HT1080 (cell line): Measurements from ENCODE around the gene VN1R4. TPM values are rescaled to one million over a fixed set of nuclear protein-coding genes. Genes with fewer than 3 reads are reported as not detected.

Source experiments
- total RNA-seq: library from RNA; depleted of rRNA; stranded (reverse); fragments of >200 nt; shearing (Covaris generic); gene quantifications from 2 replicates; pipeline ENCODE4 v1.2.3, GENCODE V29; 2014; rRNA removed

Gene VN1R4
- total RNA-seq, 1 experiment from 2014 or later: not detected

Other genes starting within 250 kb of the VN1R4 start
- not detected in 2 replicates for gene ERVV-2, start 223.0 kb downstream of the VN1R4 start, total RNA-seq
- gene ZNF160, start 164.3 kb downstream of the VN1R4 start, total RNA-seq: 3.4 and 5.0 TPM in 2 replicates
- not detected in 2 replicates for gene ZNF415, start 134.8 kb downstream of the VN1R4 start, total RNA-seq
- 0.31 TPM in 1 of 2 replicates, not detected in the other for gene ZNF347, start 108.7 kb downstream of the VN1R4 start, total RNA-seq
- gene ZNF665, start 74.4 kb downstream of the VN1R4 start, total RNA-seq: not detected in 2 replicates
- gene ZNF677, start 12.8 kb downstream of the VN1R4 start, total RNA-seq: not detected in 2 replicates
- gene VN1R2, start 9.4 kb downstream of the VN1R4 start, total RNA-seq: not detected in 2 replicates
- 4.1 and 4.9 TPM in 2 replicates for gene ZNF845, start 66.0 kb upstream of the VN1R4 start, total RNA-seq
- gene ZNF525, start 98.0 kb upstream of the VN1R4 start, total RNA-seq: 0.73 and 0.85 TPM in 2 replicates
- 5.8 and 8.0 TPM in 2 replicates for gene ZNF765, start 127.4 kb upstream of the VN1R4 start, total RNA-seq
- 3.9 and 4.9 TPM in 2 replicates for gene ZNF761, start 164.3 kb upstream of the VN1R4 start, total RNA-seq
- 0.98 and 1.1 TPM in 2 replicates for gene ZNF813, start 200.0 kb upstream of the VN1R4 start, total RNA-seq